Sigmoid colon (tissue), 4 donors: ENCODE results near the gene ACAP1.

Experiments used
- EP300 ChIP-seq, 4 donors: sonication (generic); formaldehyde crosslinking; IDR thresholded peaks; one replicate each; pipeline ENCODE4 v1.6.1; 2017; ENCODE audit warnings: antibody characterized with exemption in 4 of 4
- POLR2A ChIP-seq, 2 donors: fragments of 450-650 bp; IDR thresholded peaks; one replicate each; pipeline ENCODE4 v1.6.1; 2016; ENCODE audit warnings: antibody characterized with exemption in 2 of 2, mild to moderate bottlenecking in 2 of 2, moderate library complexity in 2 of 2
- POLR2AphosphoS5 ChIP-seq, 4 donors: sonication (generic); formaldehyde crosslinking; IDR thresholded peaks; one replicate each; pipeline ENCODE4 v1.6.1; 2017; ENCODE audit warnings: antibody characterized with exemption in 4 of 4
- TF ChIP-seq, protein P1 (sequence below), 4 experiments: fragments of 450-650 bp in 3 of 4; fragments of 200-600 bp in 1 of 4; IDR thresholded peaks; one replicate each; pipeline ENCODE4 v1.5.1; 2016 to 2019; ENCODE audit warnings: antibody characterized with exemption in 4 of 4, mild to moderate bottlenecking in 3 of 4, moderate library complexity in 2 of 4

DNA sequence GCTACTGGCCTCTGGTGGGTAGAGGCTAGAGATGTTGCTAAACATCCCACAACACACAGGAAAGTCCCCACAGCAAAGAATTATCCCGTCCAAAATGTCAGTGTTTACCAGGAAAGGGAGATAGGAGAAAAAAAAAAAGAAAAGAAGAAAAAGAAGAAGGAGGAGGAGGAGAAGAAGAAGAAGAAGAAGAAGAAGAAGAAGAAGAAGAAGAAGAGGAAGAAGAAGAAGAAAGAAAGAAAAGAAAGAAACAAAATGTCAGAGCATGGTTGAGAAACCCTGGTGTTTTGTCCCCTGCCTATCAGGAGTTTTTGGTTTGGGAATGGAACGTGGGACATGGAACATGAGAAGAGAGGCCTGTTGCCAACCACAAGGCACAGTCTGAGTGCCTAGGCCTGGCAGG lies 21.1 kb downstream of the ACAP1 start:
- TF ChIP-seq, protein P1, sequence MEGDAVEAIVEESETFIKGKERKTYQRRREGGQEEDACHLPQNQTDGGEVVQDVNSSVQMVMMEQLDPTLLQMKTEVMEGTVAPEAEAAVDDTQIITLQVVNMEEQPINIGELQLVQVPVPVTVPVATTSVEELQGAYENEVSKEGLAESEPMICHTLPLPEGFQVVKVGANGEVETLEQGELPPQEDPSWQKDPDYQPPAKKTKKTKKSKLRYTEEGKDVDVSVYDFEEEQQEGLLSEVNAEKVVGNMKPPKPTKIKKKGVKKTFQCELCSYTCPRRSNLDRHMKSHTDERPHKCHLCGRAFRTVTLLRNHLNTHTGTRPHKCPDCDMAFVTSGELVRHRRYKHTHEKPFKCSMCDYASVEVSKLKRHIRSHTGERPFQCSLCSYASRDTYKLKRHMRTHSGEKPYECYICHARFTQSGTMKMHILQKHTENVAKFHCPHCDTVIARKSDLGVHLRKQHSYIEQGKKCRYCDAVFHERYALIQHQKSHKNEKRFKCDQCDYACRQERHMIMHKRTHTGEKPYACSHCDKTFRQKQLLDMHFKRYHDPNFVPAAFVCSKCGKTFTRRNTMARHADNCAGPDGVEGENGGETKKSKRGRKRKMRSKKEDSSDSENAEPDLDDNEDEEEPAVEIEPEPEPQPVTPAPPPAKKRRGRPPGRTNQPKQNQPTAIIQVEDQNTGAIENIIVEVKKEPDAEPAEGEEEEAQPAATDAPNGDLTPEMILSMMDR (IDR thresholded peaks at IDR 0.05) = no peak
- TF ChIP-seq POLR2AphosphoS5 (IDR thresholded peaks at IDR 0.05) (no peak), EP300 (IDR thresholded peaks at IDR 0.05) (no peak), POLR2A (IDR thresholded peaks at IDR 0.05) (no peak)
